ENCODE data around the gene PLPP2.

GRCh38 chr19:291561-292280 lies 518 bp upstream of the PLPP2 start:
- TF ChIP-seq CTCF (IDR thresholded peaks at IDR 0.05; ENCODE audit: low read depth, low read length, poor library complexity, severe bottlenecking) (no peak), EZH2phosphoT487 (IDR thresholded peaks at IDR 0.05; ENCODE audit: borderline replicate concordance, low read length) (no peak)
